Measurements from ENCODE around the gene FMOD.

GRCh38 chr1:203324105-203325025 lies 26.6 kb downstream of the FMOD start:
- TF ChIP-seq, protein P1, sequence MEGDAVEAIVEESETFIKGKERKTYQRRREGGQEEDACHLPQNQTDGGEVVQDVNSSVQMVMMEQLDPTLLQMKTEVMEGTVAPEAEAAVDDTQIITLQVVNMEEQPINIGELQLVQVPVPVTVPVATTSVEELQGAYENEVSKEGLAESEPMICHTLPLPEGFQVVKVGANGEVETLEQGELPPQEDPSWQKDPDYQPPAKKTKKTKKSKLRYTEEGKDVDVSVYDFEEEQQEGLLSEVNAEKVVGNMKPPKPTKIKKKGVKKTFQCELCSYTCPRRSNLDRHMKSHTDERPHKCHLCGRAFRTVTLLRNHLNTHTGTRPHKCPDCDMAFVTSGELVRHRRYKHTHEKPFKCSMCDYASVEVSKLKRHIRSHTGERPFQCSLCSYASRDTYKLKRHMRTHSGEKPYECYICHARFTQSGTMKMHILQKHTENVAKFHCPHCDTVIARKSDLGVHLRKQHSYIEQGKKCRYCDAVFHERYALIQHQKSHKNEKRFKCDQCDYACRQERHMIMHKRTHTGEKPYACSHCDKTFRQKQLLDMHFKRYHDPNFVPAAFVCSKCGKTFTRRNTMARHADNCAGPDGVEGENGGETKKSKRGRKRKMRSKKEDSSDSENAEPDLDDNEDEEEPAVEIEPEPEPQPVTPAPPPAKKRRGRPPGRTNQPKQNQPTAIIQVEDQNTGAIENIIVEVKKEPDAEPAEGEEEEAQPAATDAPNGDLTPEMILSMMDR (IDR thresholded peaks at IDR 0.05), result no peak
- TF ChIP-seq EZH2 (IDR thresholded peaks at IDR 0.05) (no peak), EZH2phosphoT487 (IDR thresholded peaks at IDR 0.05) (no peak)

All from neural progenitor cell (in vitro differentiated cells).